Measurements from ENCODE around the gene UST.
"Not testable (repeated sequence)": the region's sequence is repeated elsewhere in the genome, so short reads cannot be mapped to it uniquely, and the experiment has no call there.

The UST gene

DNA sequence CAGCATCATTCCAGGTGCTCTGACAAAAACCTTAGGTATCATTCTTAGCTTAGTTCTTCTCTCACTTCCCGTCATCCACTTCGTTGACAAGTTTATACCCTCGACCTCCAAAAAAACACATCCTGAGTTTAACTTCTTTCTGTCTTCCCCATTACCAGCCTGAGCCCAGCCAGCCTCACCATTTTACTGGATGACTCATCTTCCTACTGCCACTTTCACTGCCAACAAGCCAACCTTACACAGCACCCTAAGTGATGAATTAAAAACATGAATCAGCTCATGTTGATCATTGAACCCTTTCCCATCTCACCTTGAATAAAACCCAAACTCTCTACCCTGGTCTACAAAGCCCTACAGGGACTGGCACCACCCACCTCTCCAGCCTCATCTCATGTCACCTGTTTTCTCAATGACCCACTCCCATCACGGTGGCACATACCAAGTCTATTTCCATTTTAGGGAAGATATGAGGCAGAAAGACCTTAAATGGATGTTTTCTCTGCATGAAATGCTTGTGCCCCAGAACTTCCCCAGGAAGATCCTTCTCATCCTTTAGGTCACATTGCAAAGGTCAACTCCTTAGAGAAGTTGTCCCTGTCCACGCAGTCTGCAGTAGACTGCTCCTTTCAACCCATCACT lies 9.9 kb upstream of the UST start:
- no peak for DNase-seq

DNA sequence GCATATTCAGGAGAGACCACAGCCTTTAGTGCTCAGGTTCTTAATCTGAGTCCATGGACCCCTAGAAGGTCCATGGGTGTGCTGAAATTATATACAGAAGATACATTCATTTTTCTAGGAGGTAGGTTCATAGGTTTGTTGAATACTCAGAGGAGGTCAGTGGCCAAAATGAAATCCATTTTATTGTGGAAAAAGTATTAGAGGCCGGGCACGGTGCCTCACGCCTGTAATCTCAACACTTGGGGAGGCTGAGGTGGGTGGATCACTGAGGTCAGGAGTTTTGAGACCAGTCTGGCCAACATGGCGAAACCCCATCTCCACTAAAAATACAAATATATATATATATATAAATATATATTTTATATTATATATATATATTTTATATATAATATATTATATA lies 9.0 kb upstream of the UST start:
- no peak for DNase-seq

- no peak for DNase-seq
Measured at GRCh38 chr6:148738946-148739821, 7.6 kb upstream of the UST start.

- DNase-seq = no peak
Measured at GRCh38 chr6:148739822-148740128, 7.1 kb upstream of the UST start.

- no peak for DNase-seq
Measured at GRCh38 chr6:148743476-148743875, 3.4 kb upstream of the UST start.

DNA sequence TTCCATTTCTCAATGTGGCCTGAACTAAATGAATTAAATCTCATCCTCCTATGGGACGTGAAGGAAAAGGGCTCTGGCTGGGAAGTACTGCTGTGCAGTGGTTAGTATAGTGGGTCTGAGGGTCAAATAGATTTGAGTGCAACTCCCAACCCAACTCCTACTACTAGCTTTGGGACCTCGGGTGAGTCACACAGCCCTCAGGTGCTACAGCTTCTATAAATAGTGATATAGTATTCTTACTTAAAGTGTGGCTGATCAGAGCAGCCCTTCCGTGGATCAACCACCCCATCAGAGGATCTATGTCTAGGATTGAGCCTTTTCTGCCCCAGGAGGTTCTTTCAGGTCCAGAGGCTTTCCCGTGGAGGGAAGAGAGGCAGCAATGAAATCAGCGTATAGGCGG lies 904 bp upstream of the UST start:
- DNase-seq = no peak

DNA sequence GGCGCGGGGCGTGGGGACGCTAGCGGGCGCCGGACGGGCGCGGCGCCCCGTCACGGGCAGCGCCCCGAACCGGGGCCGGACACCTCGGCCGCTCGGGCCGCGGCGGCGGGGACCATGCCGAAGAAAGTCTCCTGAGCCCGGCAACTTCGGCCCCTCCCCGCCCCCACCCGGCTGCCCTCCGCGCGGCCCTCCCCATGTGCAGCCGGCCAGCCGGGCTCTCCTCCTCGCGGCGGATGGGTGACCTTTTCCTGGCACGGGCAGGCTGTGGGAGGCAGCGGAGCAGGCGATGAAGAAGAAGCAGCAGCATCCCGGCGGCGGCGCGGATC lies 278 bp downstream of the UST start:
- DNase-seq = no peak

DNA sequence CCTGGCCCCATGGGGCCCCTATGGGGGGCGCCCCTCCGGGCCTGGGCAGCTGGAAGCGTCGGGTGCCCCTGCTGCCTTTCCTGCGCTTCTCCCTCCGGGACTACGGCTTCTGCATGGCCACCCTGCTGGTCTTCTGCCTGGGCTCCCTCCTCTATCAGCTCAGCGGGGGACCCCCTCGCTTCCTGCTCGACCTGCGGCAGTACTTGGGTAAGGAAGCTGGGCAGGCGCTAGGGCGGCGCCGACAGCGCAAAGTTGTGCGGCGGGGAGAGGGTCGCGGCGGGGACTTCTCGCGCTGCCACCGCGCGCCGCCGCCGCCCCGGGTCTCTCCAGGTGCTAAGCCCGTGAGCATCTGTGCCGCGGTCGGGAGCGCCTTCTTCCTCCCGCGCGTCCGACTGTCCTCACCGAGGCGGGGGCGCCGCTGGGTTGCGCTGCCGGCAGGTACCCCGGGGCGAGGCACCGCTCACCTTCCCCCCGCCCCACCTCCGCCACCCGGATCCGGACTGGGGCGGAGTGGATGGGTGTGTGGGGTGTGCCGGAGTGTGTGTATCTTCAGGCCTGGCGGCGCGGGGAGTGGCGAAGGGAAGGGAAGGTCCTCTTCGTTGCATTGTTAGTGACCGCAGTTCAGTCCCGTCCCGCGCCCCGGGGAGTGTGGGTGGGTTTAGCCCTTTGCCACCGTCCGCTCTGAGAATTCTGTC lies 788 bp downstream of the UST start:
- DNase-seq = no peak

GRCh38 chr6:148749674-148750073 lies 2.8 kb downstream of the UST start:
- no peak for DNase-seq

- DNase-seq = no peak
Measured at GRCh38 chr6:148750838-148751792, 4.3 kb downstream of the UST start.

DNA sequence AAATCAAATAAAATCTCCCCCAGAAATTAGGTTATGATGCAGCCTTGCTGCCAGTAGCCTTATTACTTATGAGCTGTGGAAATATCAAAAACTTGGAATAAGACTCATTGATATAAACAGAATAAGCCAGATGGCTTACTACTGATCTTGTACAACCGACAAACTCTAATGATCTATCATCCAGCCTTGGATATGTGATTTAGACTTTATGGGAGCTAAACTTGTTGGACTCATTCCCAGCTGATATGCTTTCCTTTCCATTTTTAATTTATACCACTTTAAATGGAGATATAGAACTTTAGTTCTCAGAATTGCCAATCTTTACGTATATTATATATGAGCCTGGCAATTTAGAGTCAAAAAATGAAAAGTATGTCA lies 5.0 kb downstream of the UST start:
- DNase-seq = no peak

- not testable (repeated sequence) for DNase-seq
Measured at GRCh38 chr6:148755379-148755778, 8.5 kb downstream of the UST start.

GRCh38 chr6:148757944-148758480 lies 11.2 kb downstream of the UST start:
- no peak for DNase-seq

- no peak for DNase-seq
Measured at GRCh38 chr6:148758492-148758891, 11.7 kb downstream of the UST start.

DNA sequence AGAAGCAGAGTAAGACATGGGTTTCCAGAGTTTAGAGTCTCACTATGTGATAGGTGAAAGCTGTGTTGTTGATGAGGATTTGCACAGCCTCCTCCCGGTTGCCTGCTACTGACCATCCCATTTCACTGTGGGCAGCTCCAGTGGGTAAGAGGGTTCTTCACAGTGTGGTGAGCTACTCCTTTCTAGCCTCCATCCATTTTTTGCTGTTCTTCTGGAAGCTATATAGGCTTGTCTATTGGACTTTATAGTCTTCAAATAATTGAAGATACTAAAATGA lies 13.4 kb downstream of the UST start:
- no peak for DNase-seq

- DNase-seq = peak; percentile 25
Measured at GRCh38 chr6:148760568-148761526, 14.0 kb downstream of the UST start.

DNA sequence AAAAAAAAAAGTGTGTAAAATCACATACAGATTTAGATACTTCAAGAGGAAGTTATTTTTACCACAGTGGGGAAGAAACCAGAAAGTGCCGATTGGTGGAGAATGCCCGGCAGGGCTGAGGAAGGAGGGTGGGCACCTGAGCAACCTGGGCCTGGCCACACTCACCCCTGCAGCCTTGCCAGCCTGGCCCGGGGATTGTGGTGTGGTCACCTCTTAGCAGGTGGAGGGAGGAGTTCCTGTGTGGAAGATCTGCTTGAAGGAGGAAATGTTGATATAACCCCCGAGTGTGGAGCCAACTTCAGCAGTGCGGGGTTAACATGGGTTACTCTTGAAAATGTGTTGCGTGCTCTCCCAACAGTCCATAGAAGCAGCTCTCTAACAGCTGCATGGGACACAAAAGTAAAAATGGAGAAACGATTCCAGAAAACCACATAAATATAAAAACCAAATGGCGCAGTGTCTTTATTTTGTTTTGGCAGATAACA lies 14.7 kb downstream of the UST start:
- no peak for DNase-seq

- no peak for DNase-seq
Measured at GRCh38 chr6:148762231-148762630, 15.4 kb downstream of the UST start.

GRCh38 chr6:148764259-148765020 lies 17.6 kb downstream of the UST start:
- DNase-seq = not testable (repeated sequence)

DNA sequence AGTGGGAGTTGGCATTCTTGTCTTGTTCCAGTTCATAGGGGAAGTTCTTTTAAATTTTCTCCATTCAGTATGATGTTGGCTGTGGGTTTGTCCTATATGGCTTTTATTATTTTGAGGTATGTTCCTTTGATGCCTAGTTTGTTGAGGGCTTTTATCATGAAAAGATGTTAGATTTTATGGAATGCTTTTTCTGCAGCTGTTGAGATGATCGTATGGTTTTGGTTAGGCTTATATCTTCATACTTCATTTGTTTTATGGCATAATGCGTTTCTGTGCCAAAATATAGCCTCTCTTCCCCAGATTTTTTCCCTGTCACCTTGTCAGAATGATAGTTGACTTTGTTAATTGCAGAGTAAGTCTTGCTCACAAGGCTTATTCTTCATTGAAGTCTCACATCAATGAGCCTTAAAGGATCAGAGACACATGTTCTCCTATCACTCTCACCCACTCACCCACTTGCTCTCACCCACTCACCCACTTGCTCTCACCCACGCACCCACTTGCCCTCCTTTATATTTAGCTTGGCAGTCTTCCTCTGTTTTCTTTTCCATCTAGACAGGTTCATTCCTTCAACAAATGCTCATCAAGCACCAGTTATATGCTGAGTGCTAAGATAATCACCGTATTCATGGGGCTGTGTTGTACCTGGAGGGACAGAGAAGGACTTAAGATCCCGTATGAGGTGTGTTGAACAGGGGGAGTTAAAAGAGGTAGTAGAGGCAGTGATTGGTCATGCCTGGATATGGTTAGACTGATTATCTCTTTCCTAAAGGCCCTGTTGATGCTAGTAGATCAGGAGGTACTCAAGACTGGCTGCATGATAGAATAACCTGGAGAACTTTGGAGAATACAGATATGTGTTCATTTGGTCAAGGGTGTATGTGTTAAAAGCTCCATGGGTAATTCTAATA lies 19.3 kb downstream of the UST start:
- no peak for DNase-seq
